Retina (tissue), 1 donor: ENCODE results near the gene RAB15.

Experiments used
- DNase-seq: peaks from one replicate; pipeline ENCODE4 v3.0.0-alpha.2; 2016

RAB15 gene

GRCh38 chr14:64971943-64972791 is at the start of gene RAB15:
TSS of gene RAB15 (minus strand) at chr14:64972336. CDS start at chr14:64972076, 260 bp downstream.
- peak; percentile 62 for DNase-seq

- DNase-seq, result peak; percentile 41
Measured at GRCh38 chr14:65019944-65020566, 47.9 kb upstream of the RAB15 start.

GRCh38 chr14:65016471-65016870 is 44.3 kb upstream of the RAB15 start:
- peak; percentile 15 for DNase-seq

GRCh38 chr14:65015391-65015790 is 43.3 kb upstream of the RAB15 start:
- no peak for DNase-seq

GRCh38 chr14:65012353-65012752 is 40.2 kb upstream of the RAB15 start:
- DNase-seq, result no peak

- no peak for DNase-seq
Measured at GRCh38 chr14:65011538-65011937, 39.4 kb upstream of the RAB15 start.

- DNase-seq, result no peak
Measured at GRCh38 chr14:65010211-65010931, 38.2 kb upstream of the RAB15 start.

- DNase-seq, result no peak
Measured at GRCh38 chr14:65007202-65007601, 35.1 kb upstream of the RAB15 start.

DNA sequence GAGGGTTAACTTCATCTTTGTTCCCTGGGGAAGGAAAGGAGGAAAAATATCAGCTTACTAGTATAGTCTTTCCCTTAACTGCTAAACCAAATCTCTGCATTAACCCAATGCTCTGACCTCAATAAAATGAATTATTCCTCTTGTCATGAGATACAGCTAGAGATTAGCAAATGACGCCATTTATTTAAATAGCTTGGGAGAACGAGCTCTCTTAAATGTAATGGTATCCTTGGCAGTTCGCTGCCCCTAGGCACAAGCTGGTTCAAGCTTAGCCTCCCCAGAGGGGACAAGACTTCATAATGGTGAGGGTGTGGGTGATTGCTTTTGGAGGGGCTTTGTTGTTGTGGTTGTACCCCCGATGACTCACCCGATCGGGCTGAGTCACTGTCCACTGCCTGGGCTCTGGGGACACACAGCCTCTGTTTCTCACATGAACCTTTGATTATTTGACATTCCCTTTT is 34.2 kb upstream of the RAB15 start:
- DNase-seq, result no peak

- DNase-seq, result no peak
Measured at GRCh38 chr14:65003394-65003793, 31.3 kb upstream of the RAB15 start.

- DNase-seq, result no peak
Measured at GRCh38 chr14:65002586-65003210, 30.6 kb upstream of the RAB15 start.

DNA sequence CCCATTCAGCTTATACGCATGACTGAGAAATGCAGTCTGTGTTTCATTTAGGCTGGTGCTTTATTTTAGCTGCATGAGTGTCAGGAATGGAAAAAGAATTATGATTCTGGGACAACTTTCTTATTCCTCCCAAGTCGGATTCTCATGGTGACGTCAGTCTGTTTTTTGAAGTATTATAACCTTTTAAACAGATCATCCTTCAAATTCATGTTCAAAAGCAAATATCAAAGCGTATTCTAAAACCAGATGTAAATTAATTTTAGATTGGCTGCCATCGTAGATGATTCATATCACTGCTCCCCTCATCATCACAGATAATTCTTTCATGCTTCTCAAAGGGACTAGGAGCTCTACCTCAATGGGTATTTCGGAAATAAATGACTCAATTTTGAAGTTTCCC is 29.6 kb upstream of the RAB15 start:
- DNase-seq, result no peak

GRCh38 chr14:65000898-65001591 is 28.9 kb upstream of the RAB15 start:
- no peak for DNase-seq

- no peak for DNase-seq
Measured at GRCh38 chr14:64998455-64998931, 26.4 kb upstream of the RAB15 start.

DNA sequence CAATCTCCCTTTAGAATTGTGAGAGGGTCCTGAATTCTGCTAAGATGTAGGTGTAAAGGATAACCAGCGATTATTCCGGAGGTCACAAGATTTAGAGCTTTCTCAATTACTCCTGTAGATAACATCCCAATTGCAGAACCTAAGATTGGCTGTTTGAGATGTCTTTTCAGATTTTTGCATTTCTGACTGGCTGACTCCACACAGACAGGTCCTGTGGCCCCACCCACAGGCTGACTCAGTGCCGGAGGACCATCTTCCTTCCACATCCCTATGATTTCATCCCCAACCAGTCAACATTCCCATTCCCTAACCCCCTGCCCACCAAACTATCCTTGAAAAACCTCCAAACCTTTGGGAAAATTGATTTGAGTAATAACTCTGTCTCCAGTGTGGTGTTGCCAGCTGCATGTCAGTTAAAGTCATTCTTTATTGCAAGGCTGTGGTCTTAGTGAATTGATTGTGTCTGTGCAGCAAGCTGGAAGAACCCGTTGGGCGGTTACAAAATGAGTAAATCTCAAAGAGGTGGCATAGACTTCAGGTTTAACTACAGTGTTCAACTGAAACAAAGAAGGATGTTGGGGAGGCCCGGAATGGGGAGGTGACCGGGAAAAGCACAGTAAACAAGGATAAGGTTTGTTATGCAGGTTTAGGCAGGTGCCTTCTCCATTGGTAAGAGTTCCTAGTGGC is 25.1 kb upstream of the RAB15 start:
- peak; percentile 33 for DNase-seq

- no peak for DNase-seq
Measured at GRCh38 chr14:64995291-64995690, 23.2 kb upstream of the RAB15 start.

DNA sequence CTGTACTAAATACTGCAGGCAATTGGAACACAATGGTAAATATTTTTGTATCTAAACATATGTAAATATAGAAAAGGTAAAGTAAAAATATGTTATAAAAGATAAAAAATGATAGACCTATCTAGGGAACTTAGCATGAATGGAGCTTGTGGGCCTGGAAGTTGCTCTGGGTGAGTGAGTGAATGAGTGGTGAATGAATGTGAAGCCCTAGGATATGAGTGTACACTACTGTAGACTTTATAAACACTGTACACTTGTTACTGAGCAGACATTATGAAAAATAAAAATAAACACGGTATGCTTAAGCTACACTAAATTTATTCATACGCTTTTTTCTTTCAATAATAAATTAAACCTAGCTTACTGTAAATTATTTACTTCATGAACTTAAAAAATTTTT is 22.4 kb upstream of the RAB15 start:
- no peak for DNase-seq

DNA sequence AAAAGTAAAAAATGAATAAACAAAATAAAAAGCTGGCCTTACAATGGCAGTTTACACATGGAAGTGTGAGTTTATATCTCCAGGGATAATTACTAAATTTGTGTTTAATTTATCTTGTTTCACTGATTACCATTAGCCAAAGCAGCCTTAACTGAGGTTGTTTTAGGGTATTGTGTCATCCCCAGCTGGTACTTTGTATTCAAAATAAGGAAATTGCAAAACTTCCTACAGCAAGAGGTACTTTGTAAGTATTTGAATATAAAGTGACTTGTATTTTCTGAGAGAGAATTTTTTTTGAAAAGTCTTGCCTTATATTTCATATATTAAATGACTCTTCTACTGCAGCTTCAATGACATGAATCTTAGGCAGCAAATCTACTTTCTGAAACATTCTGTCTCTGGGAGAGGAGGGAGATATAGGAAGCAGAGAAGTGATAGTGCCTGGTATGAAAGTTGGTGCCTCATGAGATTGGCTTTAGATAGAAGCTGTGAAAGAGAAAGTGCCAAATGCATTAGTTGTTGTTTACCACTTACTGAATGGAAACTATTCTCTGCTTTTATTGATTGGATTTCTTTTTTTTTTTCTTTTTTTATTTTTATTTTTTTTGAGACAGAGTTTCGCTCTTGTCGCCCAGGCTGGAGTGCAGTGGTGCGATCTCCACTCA is 21.3 kb upstream of the RAB15 start:
- no peak for DNase-seq

DNA sequence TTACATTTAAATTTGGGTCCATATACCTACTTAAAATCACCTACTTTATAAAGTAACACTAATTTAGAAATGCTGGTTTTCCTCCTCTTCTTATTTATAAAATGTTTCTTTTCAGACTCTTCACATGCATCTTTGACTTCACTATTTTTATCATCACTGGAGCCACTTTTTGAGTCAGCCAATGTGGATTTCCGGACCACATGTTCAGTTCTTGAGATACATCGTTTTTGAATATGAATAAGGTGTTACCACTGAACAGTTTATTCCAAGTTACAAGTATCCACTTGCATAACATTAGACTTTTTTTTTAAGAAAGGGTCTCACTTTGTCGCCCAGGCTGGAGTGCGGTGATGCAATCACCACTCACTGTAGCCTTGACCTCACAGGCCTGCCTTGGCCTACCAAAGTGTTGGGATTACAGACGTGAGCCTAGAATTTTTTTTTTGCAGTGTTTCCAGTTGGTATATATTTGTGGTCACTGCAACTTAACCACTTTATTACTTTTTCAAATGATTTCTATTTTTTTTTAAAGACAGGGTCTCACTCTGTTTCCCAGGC is 20.3 kb upstream of the RAB15 start:
- DNase-seq, result no peak

DNA sequence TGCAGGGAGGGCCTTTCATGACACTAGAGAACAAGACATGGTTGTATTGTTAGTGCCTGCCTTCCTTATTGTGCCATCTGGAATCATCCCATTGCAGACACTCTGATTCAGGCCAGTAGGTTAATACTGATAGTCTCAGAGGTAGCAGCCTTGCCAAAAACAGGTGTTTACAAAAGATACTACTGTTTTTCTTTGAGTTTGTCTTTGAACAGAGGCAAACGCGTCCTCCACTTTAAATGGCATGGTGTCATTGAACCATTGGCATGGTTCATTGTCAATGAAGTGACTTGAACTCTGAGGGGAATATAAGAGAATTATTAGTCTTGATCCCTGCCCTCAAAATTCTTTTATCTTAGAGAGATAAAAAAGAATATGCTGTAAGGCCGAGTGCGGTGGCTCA is 18.8 kb upstream of the RAB15 start:
- no peak for DNase-seq

- DNase-seq, result no peak
Measured at GRCh38 chr14:64990296-64990695, 18.2 kb upstream of the RAB15 start.
